Astrocyte of the cerebellum (primary cell): ENCODE measurements around the gene VSTM2L.

Experiments used
- DNase-seq: peaks from one replicate; pipeline ENCODE4 v3.0.0-alpha.2; 2011; ENCODE audit warnings: low read depth
- H3K4me3 ChIP-seq: 2 replicates; pipeline ENCODE4 v1.5.1; 2011; ENCODE audit warnings: mild to moderate bottlenecking, low read depth, low read length, moderate library complexity
- in situ Hi-C: cut with HindIII; loops from 2 replicates; pipeline ENCODE4 v1.10.0; 2017; ENCODE audit warnings: low sequenced_read_pairs
- TF ChIP-seq, protein P1 (sequence below): IDR thresholded peaks from 2 replicates; pipeline ENCODE4 v1.5.1; 2012; ENCODE audit warnings: low read length, low read depth, moderate library complexity, mild to moderate bottlenecking; ENCODE audit errors: missing control alignments

Gene VSTM2L

DNA sequence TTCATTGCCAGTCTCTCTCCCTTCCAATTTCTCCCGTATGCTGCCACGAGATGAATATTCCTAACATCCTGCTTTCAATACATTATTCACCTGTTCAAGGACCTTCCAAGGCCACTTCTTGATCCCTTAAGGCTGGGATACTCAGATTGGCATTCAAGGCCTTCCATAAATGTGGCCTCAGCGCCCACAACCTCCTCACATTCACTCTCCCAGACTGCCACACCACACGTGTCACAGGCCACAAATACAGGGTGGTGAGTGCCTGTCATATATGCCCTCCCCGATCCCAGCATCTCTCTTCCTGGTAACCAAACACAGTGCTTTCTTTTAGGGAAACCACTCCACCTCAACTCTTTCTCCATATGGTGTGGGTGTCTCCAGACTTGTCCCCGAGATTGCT, 74.9 kb downstream of the VSTM2L start:
- TF ChIP-seq, protein P1, sequence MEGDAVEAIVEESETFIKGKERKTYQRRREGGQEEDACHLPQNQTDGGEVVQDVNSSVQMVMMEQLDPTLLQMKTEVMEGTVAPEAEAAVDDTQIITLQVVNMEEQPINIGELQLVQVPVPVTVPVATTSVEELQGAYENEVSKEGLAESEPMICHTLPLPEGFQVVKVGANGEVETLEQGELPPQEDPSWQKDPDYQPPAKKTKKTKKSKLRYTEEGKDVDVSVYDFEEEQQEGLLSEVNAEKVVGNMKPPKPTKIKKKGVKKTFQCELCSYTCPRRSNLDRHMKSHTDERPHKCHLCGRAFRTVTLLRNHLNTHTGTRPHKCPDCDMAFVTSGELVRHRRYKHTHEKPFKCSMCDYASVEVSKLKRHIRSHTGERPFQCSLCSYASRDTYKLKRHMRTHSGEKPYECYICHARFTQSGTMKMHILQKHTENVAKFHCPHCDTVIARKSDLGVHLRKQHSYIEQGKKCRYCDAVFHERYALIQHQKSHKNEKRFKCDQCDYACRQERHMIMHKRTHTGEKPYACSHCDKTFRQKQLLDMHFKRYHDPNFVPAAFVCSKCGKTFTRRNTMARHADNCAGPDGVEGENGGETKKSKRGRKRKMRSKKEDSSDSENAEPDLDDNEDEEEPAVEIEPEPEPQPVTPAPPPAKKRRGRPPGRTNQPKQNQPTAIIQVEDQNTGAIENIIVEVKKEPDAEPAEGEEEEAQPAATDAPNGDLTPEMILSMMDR: no peak
- H3K4me3 ChIP-seq: no peak overlapping the region
- DNase-seq: no peak
- in situ Hi-C loops: no loop called here

DNA sequence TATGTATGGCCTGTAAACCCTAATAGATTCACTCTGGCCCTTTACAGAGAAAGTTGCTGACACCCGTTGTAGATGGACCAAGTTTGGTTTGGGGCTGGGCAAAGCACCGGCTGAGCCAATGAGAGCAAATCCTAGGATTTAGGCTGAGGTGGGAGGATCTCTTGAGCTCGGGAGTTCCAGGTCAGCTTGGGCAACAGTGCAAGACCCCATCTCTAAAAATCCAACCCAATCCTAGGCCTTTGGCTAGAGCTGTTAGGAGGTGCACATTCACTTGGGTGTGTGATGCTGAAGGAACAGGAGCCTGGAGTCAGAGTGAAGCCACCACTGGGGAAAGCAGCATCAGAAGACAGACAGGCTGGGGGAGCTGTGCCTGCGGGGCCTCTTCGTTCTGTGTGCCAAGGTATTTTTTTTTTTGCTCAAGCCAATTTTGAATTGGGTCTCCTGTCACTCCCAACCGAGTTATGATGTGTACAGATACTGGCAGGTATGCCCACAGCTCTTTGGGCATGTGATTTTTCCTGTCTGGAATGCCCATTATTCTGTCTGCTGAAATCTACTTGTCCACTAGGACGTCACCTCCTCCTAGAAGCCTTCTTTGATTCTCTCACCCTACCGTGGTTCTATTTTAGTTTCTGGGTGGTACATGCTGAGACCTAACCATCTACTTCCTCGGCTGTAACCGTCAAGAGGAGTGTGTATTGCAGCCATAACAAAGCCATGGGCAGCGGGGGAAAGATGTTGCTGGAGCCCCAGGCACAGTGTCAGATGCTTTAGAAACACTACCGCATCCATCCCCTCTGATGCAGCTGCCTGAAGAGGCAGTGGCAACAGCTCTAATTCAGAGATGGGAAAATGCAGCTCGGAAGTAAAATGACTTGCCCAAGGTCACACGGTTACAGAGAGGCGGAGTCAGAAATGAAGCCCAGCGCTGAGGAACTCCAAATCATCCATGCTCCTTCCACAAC, 76.4 kb downstream of the VSTM2L start:
- no peak overlapping the region for H3K4me3 ChIP-seq
- DNase-seq: no peak
- TF ChIP-seq, protein P1: no peak
- in situ Hi-C loops: no loop called here

DNA sequence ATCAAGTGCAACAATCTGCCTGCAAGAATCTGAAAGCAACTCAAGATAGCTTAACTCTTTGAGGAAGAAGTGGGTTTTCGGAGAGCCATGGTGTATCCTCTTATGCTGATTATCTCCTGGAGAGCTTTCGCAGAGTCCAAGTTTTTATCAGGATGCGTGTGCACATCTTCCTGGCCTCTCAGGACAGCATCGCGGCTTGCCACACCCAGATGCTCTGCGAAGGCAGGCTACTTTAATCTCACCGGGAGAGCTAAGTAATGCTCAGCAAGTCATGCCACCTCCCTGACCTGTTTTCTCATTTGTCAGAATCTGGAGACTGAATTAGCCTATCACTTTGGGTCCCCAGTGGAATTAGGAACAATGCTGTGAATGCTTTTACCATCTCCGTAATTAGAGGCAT, 77.5 kb downstream of the VSTM2L start:
- H3K4me3 ChIP-seq: no peak overlapping the region
- in situ Hi-C loops: no loop called here
- DNase-seq: no peak
- TF ChIP-seq, protein P1: no peak

DNA sequence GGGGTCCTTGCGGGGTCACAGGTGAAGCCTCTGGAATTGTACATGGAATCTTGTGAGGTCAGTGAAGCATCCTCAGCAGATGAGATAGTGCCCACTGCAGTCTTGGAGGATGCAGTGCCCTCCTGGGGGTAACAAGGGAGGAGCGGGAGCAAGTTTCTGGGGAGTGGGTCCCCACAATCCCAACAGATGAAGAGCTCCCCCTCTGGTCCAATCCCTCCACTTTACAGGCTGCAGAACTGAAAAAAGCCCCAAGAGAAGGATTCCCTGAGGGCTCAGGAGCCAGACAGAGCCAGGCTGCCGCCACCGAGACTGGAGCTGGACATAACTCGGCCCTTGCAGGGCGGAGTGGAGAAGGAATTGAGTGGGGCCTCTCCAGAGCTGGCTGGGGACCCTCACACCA, 77.9 kb downstream of the VSTM2L start:
- TF ChIP-seq, protein P1: no peak
- in situ Hi-C loops: no loop called here
- no peak overlapping the region for H3K4me3 ChIP-seq
- DNase-seq: no peak

DNA sequence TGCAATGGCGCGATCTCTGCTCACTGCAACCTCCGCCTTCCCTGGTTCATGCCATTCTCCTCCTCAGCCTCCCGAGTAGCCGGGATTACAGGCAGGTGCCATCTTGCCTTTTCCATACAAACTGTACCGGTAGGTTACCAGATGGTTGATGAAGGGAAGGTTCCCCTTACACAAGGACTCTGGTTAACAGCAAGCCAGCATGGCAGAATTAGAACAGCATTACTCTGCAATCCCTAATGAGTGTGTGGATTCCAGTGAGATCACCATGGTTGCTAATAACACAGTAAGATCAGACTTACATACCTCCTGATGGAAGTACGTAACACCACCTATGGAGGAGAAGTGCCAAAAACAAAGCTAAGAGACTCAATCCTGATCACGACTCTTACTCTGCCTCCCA, 78.6 kb downstream of the VSTM2L start:
- H3K4me3 ChIP-seq: no peak overlapping the region
- no peak for DNase-seq
- in situ Hi-C loops: no loop called here
- TF ChIP-seq, protein P1: no peak

DNA sequence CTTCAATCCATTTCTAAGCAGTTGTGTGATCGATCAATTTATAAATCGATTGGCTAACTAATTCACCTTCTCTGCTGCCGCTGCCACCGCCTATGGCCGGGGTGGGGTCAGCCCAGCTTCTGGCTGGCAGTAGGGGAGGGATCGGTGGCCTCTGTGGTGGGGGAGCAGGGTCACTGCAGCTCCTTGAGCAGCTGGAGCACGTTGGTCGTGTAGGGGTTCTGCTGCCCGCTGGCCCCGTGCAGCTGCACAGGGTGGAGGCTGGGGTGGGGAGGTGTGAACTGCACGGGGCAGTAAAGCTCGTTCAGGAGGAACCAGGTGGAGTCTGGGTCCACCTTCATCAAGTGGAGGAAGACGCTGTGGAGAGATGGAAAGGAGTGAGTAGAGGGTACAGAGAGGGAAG, 80.4 kb downstream of the VSTM2L start:
- H3K4me3 ChIP-seq: no peak overlapping the region
- TF ChIP-seq, protein P1: no peak
- no peak for DNase-seq
- in situ Hi-C loops: no loop called here
